Germinal center (tissue), 1 donor: ENCODE results near the gene TSPAN31.

Experiments
- DNase-seq: peaks from one replicate; pipeline ENCODE4 v3.0.0; 2012; ENCODE audit warnings: mixed read lengths, low spot score

The TSPAN31 gene

DNA sequence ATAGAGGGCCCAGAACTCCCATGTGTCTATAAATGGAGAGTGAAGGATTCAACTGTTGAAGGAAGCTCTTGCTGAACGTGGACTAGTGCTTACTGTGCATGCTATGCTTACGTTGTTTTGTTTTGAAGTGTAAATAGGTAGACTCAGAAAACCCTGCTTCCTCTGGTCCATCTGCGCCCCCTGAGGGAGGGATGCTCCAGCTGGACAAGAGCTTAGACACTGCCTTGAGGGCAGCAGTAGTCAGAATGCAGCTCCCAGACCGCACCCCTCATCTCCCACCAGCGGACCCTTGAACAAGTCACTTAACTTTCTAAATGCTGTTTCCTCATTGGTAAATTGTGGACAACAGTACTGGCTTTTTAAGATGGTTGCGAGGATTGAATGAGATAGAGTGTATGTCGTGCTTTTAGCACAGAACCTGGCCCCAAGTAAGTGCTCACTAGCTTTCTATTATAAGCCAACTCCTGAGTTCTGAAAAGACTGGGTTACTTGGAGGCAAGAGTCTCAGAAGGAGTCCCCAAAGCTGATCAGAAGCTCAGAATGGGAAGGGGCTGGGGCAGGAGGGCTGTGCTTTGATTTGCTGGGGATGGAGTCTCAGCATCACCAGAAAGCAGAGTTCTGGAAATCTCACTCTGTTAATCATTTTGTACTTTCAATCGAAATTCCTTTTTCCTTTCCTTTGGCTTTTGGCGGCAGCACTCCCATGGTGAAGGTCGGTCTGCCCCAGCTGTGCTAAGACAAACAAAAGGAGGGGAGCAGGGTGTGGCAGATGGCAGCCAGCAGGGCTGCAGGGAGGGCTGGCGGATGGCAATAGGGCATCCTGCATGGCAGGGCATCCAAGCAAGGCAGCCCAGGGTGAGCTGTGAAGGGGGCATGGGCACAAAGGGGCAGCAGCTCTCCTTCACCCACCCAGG, 21.9 kb upstream of the TSPAN31 start:
- DNase-seq, result no peak

DNA sequence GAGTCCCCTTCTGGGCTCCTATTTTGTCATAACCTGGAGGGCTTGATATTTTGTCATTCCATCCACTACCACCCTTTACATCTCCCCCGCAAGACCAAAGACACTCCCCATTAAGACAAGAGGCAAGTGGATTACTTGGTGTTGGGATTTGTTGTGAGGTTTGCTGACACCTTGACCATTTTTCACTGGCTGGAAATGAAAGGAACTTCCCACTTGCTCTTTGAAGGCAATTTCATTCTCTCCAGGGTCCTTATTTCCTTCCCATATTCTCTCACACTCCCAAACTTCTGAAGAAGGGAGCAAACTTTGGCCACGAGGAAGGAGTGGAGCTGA, 21.2 kb upstream of the TSPAN31 start:
- no peak for DNase-seq

DNA sequence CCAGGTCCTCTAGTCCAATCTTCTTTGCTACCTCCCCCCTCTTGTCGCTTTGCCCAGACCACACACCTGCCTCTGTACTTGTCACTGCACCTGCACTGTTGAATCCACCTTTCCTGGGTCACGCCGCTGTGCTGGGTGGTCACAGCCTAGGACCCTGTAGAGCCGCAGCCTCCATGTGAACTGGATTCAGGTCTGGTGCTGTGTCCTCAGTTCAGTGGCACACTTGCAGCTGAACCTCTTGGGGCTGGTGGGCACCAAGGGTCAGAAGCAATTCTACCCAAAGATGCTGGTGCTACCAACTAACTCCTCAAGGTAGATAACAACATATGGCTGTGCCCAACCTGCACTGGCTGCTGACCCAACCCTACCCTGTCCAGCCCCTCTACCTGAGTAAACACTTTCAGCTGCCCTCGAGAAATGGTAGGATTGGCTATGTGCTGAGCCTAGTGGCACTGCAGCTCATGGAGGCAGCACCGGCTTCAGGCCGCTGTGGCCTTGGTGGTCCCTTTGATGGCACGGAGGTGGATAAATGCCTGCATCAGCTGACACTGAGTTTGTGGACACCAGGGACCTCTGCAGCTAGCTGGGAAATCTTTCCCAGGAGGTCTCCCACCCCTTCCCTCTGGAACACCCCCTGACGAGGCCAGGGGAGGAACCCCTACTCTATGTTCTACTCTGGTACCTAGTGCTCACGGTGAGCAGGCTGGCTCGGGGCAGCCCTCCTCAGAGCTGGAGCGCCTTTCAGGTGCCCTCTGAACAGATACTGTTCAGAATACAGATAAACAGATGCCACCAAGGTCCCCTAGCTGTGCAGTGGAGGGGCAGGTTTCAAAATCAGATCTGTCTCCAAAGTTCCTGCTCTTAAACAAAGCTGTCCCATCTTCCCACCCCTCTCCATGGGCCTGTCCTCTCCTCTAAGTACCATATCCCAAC, 20.6 kb upstream of the TSPAN31 start:
- no peak for DNase-seq

DNA sequence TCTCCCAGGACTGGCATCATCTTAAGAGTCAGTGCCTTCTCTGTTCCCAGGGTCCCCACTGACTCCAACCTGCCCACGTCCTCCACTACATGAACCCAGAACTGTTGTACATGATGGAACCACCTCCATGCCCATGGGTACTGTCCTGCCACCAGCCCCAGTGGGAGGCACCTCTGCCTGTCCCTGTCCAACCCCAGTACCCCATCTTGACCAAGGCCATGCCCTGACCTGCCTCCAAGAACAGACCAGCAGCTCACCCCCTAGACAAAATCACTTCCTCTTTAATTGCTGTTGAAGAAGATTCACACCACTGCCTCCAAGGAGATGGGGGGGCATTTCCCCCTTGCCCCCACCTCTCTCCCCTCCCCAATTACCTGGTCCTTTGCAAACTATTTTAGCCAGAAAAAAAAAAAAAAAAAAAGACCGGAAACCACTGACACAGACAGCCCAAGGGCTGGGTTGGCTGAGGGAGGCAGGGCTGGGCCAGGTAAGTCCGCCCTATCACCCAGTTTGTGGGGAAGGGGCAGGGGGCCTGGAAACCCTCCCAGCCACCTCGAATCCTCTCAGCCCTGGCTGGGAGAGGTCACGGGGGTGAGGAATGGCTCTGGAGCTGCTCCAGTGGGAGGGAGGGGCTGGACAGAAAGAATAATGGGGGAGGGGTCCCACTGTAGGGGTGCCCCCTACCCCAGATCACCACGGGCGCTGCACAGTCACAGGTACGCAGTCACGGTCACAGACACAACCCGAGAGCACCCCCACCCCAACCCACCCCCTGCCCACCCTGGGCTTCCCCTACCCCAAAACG, 19.7 kb upstream of the TSPAN31 start:
- no peak for DNase-seq

DNA sequence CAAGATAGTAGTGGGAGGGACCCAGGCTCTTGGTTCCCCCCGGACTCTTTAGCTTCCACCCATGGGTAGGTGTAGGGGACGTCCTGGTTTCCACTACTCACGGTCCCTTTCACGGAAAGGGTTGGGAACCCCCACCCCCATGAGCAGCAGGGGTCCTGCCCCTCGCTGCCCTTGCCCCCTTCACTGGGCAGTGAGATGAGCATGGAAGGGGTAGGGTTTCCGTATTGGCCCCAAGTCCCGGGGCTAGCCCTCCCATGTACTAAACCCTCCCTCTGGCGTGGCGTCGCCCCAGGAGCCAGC, 19.0 kb upstream of the TSPAN31 start:
- DNase-seq, result no peak

DNA sequence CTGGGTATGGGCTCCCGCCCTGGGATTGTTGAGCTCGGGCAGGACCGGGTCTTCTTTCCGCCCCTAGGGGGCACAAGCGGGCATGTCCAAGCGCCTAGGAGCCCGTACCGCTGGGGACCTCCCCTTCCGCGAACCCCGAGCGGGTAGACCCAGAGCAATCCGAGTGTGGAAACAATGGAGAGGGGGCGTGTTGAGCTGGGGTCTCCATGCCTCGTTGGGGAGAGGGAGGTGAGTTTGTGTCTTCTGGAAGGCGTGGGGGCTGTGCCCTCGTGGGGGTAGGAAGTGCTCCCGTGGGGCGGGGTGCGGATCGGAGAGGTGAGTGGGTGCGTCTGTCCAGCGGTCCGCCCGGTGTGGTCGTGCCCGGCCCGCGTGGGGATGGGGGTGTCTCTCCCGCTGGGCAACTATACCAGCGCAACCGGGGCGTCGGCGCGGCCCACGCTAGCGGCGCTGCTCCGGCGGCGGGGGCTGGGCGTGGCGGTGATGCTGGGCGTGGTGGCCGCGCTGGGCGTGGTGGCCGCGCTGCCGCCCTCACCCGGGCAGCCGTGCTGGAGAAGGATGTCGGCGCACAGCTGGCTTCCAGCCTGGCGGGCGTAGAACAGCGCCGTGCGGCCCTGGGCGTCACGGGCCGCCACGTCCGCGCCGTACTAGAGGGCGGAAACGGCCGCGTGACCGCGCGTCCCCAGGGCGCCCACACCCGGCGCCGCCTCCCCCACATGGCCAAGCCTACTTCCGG, 18.5 kb upstream of the TSPAN31 start:
- no peak for DNase-seq

DNA sequence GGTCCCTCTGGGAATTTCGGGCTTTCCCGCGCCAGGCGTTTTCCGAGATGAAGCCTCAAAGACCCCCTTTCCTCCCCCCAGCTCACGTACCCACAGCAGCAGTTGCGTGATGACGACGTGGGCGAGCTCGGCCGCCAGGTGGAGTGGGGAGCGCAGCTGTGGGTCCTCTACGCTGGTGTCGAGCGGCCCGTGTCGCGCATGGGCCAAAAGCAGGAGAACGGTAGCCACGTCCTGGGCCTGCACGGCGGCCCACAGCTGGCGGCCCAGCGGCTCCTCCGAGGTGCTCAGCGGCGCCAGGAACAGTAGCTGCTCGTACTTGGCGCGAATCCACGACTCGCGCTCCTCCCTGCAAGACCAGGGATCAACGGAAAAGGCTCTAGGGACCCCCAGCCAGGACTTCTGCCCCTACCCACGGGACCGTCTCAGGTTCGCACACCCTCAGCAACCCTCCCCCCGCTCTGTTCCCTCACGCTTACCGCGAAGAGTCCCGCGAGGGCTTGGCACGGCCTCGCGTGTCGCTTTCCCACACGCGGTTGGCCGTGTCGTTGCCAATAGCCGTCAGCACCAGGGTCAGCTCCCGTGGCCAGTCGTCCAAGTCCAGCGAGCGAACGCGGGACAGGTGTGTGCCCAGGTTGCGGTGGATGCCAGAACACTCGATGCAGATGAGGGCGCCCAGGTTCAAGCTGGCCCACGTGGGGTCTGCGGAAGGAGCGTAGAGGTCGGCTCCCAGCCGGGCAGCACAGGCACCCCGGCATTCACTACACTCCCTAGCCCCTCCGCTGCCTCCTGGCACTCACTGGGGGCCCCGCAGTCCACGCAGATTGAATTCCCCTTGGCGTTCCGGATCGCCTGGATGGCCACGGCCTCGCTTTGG, 17.7 kb upstream of the TSPAN31 start:
- no peak for DNase-seq

DNA sequence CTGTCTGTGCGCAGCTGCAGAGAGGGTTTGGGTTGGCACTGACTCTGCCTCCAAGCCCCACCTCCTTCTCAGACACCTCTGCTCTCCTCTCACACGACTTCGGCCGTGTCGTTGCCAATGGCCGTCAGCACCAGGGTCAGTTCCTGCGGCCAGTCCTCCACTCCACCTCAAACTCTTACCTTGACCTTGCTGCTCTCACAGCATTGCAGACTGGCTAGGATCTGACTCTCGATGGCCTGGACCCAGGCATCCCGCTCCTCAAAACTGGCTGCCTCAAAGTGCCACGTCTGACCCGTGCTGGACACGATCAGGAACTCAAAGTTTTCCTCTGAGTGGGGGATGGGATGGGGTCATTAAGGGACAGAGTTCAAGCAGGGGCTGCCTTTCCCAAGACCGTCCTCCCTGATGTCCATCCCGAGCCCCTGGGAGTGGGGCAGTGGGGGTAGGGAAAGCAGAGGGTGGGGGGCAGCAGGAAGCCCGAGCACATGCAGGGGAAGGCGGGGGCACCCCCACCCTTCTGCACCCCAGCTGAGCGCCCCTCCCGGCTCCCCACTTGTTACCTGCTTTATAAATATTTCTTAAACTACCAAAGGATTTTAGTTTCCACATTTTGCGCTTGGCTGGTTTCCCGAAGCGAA, 17.0 kb upstream of the TSPAN31 start:
- no peak for DNase-seq

DNA sequence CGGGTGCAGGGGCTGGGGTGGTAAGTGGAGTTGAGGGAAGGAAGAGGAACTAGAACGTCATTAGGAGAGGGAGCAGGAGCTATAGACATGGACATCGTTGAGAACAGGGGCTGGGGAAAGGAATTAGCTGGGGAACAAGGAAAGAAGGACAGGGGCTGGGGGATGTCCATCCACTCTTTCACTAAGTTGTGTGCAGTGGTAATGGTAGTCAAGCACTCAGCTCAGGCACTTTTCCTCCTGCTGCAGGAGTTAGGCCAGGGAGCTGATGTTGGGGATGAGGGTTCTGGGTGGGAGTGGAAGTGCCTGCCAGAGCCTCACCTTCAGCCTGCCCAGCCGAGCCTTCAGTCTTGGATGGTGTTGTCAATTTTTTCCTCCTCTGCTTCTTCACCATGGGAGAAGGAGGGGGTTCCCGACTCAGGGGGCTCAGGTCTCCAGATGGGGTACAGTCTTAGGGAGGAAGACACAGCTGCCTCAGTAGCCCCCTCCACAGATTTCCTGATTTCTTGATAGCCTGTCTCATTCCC, 15.5 kb upstream of the TSPAN31 start:
- DNase-seq, result no peak

DNA sequence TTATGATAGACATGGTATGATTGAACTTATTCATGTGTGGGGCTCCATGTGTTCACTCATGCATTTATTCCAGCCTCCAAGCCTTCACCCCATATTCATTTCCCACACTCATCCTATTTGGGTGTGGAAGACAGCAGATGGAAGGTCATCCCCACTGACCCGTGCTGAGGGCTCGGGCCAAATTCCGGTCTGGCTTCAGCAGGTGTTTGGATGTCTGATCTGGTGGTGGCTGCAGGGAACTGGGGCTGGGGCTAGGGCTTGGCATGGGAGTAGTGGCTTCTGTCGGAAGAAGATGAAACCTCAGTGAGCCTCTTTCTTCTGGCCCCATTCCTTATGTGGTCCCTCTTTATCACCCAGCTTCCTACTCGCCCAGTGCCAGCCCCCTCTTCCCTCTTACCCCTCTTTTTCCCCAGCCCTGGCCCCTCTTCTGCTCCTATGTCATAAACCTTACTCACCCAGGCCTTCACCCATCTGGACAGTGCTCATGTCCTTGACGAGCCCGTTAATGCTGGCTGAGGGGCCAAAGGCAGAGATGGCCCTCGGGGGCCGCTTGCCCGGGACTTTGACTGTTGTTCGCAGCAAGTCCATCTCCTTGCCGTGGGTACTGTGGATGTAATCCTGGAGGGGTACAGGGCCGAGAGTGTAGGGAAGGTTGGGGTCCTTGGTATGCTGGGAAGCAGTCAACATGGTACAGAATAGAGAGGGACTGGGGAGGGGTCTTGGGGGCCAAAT, 14.3 kb upstream of the TSPAN31 start:
- no peak for DNase-seq

DNA sequence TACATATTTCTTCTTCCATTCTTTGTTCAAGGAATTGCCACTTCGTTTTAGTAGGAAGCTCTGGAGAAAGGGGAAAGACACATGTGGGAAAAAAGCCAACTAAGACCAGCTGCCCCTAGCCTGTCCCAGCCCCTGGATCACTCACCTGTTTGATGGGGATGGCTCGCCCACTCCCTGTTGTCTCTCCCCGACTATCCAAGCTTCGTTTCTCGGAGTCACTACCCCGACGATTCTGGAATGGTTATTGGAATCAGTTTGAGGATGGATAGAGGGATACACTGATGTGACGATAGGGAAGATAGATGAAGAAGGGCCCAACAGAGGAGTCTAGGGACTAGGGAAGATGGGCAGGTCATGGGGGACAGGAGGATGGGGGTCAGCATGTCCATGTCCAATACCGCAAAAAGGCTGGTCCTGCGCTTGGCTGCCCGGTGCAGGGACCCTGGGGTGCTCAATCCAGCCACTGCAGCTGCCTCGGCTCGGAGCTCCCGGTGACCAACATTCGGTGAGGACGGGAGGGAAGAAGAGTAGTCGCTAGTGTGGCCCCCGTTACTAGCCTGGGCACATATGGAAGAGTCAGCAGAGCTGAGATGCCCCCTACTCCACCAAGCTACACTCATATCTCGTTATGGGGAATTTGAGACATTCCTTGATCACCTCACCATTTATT, 13.3 kb upstream of the TSPAN31 start:
- no peak for DNase-seq

DNA sequence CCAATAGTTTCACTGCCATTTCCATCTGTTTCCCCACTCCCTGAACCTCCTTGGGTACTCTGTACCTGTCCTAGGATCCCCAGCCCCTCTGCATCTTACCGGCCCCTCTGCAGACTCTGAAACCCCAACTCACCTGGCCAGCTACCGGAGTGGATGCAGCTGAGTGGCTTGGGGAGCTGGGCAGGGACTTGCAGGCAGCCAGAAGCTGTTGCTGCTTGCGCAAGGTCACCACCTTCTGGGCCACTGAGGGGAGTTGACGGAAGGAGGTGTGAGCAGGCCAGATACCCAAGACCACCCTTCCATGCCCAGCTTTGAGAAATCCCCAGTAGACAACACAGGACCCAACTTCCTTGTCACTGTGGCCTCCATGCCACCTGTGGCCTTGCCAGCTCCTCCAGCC, 12.6 kb upstream of the TSPAN31 start:
- no peak for DNase-seq

DNA sequence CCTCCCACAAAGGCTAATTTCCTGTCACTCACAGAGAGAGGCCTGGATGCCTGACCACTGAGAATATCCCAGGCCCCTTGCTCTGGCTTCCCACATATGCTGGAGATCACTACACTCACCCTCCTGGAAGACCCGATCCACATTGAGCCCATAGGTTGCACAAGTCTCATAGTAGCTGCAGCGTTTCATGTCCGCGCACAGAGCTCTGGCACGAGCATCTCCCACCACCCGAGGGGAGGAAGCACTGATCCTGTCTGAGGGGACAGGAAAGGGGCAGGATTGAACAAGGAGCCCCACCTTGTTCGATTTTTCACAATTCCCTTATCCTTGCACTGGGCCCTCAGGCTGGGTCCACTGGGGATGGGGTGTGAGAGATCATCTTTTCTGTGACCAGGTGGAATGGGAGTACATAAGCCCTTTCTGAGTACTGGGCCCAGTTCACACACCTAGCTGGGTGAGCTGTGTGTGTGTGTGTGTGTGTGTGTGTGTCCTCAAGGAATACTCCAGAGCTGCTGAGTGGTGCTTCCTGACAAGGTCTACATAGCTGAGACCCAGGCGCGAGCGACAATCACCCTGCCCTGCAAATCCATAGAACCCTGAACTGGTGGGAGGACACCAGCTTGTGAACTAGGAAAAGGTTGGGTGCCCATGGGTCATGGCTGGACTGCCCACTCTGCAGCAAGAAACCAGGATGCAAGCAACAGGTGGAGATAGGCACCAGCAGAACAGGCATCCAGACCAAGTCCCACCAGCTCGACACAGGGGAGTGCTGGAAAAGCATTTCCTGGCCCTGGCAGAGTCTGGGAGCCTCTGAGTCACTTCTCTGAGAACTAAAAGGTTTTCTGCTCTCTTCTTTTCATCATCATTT, 11.9 kb upstream of the TSPAN31 start:
- no peak for DNase-seq

DNA sequence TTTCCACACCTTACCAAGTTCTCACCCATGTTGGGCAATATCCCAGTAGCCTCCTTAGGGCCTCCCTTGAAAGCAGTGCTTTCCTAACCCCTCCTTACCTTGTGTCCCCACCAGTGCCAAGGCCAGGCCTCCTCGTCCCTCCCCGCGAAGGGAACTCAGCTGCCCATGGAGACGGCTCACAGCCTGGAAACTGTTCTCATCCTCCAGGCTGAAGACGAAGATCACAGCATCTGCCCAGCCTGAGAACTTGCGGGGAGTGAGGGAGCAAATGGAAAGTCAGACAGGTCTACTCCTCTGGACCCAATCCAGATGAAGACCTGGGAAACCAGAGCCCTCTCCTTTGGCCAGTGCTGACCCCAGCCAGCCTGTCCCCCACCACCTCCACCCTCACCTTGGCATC, 10.9 kb upstream of the TSPAN31 start:
- DNase-seq, result no peak

DNA sequence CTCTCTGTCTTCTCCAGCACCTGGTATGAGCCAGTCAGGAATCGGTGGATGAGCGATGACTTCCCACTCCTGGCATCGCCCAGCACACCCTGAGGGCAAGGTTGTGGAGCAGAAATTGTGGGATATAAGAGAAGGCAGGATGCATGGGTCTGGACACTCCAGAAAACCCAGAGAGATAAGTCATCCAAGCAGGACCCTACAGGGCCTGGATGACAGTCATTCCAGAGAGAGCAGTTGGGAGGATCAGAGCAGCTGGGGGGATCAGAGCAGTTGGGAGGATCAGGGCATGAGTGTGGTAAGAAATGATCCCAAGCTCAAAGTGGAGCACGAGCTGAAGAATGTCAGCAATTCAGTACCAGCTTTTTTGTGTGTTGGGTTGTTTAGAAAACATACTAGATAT, 10.2 kb upstream of the TSPAN31 start:
- no peak for DNase-seq

DNA sequence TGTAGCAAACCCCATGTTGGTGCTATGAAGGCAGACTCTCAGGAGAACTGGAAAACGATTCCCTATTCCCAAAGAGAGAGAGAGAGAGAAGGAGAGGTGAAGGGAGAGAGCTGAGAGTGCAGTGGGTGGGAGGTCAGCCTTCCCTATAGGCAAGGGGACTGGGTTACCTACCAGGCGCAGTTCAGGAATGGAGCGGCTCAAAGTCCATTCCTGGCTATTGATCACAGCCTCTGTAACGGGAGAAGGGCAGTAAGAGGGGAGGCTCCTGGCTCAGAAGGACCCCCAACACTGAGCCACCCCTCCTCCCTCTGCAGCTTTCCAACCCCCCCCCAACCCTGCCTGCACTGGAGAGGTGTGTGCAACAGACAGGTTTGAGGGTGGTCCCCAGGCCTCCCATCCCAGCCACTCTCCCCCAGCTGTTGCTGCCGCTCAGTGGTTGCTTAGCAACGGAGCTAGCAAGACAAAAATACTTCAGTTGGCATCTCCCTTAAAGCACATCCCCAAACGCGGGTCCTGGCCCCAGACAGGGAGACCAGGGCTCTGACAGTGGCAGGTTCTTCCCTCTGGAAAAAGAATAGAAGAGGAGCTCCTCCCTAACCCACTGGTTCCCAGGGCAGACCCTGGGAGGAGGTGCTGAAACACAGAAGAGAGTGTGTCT, 9.5 kb upstream of the TSPAN31 start:
- no peak for DNase-seq
